ENCODE results near the gene RPF1. TPM values are rescaled to one million over a fixed set of nuclear protein-coding genes. Genes with fewer than 3 reads are reported as not detected.
"Not testable (repeated sequence)": the region's sequence is repeated elsewhere in the genome, so short reads cannot be mapped to it uniquely, and the experiment has no call there.

Gene RPF1
- total RNA-seq, 2 donors from 2014 or later: 17.9 to 26.7 TPM

GRCh38 chr1:84504580-84505492 is 25.8 kb downstream of the RPF1 start:
- Histone ChIP-seq H3K9me3 (no peaks in the 10 kb centered on the region), H3K27ac (peak overlapping the region; percentile 87 to 99 (median 94)), H3K27me3 (no peaks in the 10 kb centered on the region), H3K36me3 (replicated peaks in 1 of 2; ENCODE audit: insufficient read depth in 1 of 2, low read depth in 2 of 2) (no peaks in the 10 kb centered on the region), H3K4me3 (peak overlapping the region; percentile 68 to 78), H3K4me1 (peaks cover 41% of the 10 kb centered on the region)
- WGBS, 2 donors: 1 to 2% methylated on average over 17 of the region's 17 CpGs
- intact Hi-C loops (cut with DNase I): no loop called here
- DNase-seq: peak in 3 of 4 donors; percentile 20 to 36 (median 22)
- TF ChIP-seq POLR2A (IDR thresholded peaks at IDR 0.05): no peak
- TF ChIP-seq CTCF (IDR thresholded peaks at IDR 0.05): no peak
- no peak for ATAC-seq

DNA sequence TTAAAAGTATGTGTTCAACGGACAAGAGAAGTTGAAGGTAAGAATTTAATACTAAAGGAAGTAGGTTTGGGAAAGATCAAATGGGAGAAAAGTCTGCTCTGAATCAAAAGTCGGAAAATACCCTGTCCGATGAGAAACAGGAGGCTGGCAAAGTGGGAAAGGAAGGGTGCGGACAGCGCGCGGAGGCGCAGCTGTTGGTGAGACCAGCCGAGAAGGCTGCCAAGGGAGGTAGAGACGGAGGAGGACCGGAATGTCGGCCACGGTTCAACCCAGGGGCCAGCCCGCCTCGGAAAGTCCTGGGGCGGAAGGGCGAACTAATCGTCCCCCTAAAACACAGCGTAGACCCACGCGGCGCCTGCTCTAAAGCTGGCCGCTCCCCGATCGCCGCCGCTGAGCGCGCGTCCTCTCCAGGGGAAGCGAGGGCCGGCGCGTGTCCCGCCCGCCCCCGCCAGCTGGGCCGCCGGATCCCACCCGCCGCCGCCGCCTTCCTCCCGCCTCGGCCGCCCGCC is 26.5 kb downstream of the RPF1 start:
- H3K9me3 ChIP-seq: no peaks in the 10 kb centered on the region
- no peaks in the 10 kb centered on the region for H3K36me3 ChIP-seq (replicated peaks in 1 of 2; ENCODE audit: insufficient read depth in 1 of 2, low read depth in 2 of 2)
- ATAC-seq: peak; percentile 54
- TF ChIP-seq POLR2A (IDR thresholded peaks at IDR 0.05) (no peak), CTCF (IDR thresholded peaks at IDR 0.05) (no peak)
- peaks cover 40% of the 10 kb centered on the region for H3K4me1 ChIP-seq
- peak overlapping the region; percentile 68 to 78 for H3K4me3 ChIP-seq
- 0 to 1% methylated on average over 16 to 46 of the region's 47 CpGs for WGBS, 2 donors
- peak; percentile 61 to 71 (median 64) for DNase-seq
- intact Hi-C loops (cut with DNase I): no loop called here
- H3K27ac ChIP-seq: peak overlapping the region; percentile 87 to 99 (median 94)
- H3K27me3 ChIP-seq: no peaks in the 10 kb centered on the region

DNA sequence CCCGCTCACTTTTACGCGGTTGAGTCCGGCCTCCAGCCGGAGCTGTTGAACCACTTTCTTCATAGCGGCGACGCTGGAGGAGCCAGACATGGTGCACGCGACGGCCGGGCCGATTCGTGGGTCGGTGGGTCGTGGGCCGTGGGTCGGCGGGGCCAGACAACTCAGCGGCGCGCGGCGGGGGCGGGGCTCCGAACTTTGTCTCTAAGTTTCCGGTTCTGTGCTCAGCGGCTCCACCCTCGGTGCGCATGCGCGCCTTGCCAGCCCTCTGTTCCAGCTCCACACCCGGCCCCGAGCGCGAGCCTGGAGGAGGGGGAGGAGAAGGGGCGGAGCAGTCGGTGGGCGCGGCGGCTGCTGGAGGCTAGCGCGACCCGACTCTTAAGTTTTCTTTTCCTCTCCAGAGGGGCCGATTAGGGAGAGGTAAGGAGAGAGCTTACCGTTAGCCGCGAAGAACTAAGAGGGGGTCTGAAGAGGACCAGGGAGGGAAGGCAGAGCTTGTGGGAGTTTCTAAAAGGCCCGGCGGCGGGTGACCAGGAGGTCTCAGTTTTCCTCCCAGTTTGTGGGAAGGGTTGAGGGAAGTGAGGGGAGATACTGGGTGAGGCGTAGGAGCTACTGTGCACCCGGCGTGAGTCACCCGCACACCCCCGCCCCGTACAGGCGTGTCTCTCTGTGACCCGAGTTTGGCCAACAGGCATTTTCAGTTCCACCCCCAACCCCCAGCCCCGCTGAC is 27.1 kb downstream of the RPF1 start, which contains the start of the genes GNG5 and SPATA1:
Gene GNG5 (minus strand): TSS at position 580 of the 727 bp plus-strand sequence. CDS start 490 bp downstream, at position 90.
Gene SPATA1 (plus strand): TSS at position 385 of the 727 bp plus-strand sequence. CDS start 9,974 bp downstream, outside the sequence.
- Histone ChIP-seq H3K27me3 (no peaks in the 10 kb centered on the region), H3K4me3 (peak within 1 kb of the TSS; percentile 68 to 78), H3K27ac (peak within 1 kb of the TSS; percentile 87 to 99 (median 94)), H3K9me3 (no peaks in the 10 kb centered on the region), H3K4me1 (peaks cover 37% of the 10 kb centered on the region), H3K36me3 (replicated peaks in 1 of 2; ENCODE audit: insufficient read depth in 1 of 2, low read depth in 2 of 2) (no peaks in the 10 kb centered on the region)
- 0% methylated on average over 41 to 53 of the region's 60 CpGs for WGBS, 2 donors
- peak; percentile 95 for ATAC-seq
- intact Hi-C loops (cut with DNase I): no loop called here
- DNase-seq: peak; percentile 98 to 99 (median 98)
- TF ChIP-seq CTCF (IDR thresholded peaks at IDR 0.05) (peak in 1 of 7 experiments; percentile 9), POLR2A (IDR thresholded peaks at IDR 0.05) (peak; percentile 73 to 97 (median 97))

DNA sequence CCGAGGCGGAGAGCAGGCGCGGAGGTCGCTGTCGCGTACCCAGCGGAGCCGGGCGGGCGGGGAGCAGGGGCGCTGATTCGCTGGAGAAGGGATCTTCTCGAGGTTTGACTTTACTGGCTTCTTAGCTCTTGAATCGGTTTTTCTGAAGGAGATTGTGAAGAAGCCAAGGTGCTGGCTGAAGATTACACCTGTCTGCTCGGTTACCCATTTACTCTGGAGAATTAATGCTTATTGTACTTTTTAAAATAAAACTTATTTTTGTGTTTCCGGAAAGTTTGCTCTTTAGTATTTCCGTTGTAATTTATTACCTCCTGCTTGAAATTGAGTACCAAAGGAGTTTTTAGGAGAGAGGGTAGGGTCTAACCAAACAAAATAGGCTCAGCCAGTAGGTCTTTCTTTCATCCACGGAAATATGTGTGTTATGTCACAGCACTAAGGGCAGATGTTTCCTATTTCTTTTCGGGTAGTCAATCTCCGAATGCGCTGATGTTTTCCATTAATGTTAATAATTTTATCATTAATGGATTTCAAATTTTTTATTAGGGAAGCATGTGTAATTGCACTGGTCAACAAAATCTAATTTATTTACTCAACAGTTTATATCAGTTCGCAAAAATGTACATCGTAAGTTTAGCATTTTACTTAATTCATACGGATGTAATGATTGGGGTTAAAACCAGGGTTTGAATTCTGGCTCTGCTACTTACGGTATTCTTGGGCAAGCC is 27.8 kb downstream of the RPF1 start:
- WGBS, 2 donors: 4 to 10% methylated on average over 18 to 26 of the region's 26 CpGs
- intact Hi-C loops (cut with DNase I): no loop called here
- no peak for ATAC-seq

GRCh38 chr1:84507887-84508286 is 28.8 kb downstream of the RPF1 start:
- H3K27ac ChIP-seq; H3K36me3 ChIP-seq (replicated peaks in 1 of 2; ENCODE audit: insufficient read depth in 1 of 2, low read depth in 2 of 2); H3K4me3 ChIP-seq; intact Hi-C loops (cut with DNase I); H3K9me3 ChIP-seq; ATAC-seq; DNase-seq; H3K27me3 ChIP-seq: not testable (repeated sequence)
- H3K4me1 ChIP-seq: peaks cover 23% of the 10 kb centered on the region
- WGBS, 2 donors: 91 to 95% methylated on average over 14 of the region's 14 CpGs

More for the DNA sequence above, 27.8 kb downstream of the RPF1 start:
- DNase-seq: no peak
- Histone ChIP-seq H3K4me1 (peaks cover 31% of the 10 kb centered on the region), H3K27me3 (no peaks in the 10 kb centered on the region), H3K36me3 (replicated peaks in 1 of 2; ENCODE audit: insufficient read depth in 1 of 2, low read depth in 2 of 2) (no peaks in the 10 kb centered on the region), H3K9me3 (no peaks in the 10 kb centered on the region), H3K27ac (peak overlapping the region; percentile 87 to 99 (median 94)), H3K4me3 (peak overlapping the region; percentile 68 to 78)
- no peak for TF ChIP-seq CTCF (IDR thresholded peaks at IDR 0.05)
- TF ChIP-seq POLR2A (IDR thresholded peaks at IDR 0.05): no peak

Data from body of pancreas (tissue), 4 donors.